NB4 (cell line): ENCODE results near the gene ADPRH.

Experiments used
- MAX ChIP-seq: IDR thresholded peaks from 2 replicates; pipeline ENCODE4 v1.6.1; 2011; ENCODE audit warnings: low read depth, low read length
- MYC ChIP-seq: IDR thresholded peaks from 2 replicates; pipeline ENCODE4 v1.6.1; 2011; ENCODE audit warnings: low read depth, low read length
- POLR2A ChIP-seq: IDR thresholded peaks from 2 replicates; pipeline ENCODE4 v1.6.1; 2011; ENCODE audit warnings: mild to moderate bottlenecking; ENCODE audit not compliant: insufficient read length; ENCODE audit errors: extremely low read depth
- TF ChIP-seq, protein P1 (sequence below): IDR thresholded peaks from one replicate; pipeline ENCODE4 v1.5.1; 2012; ENCODE audit warnings: low read depth, low read length

- TF ChIP-seq, protein P1, sequence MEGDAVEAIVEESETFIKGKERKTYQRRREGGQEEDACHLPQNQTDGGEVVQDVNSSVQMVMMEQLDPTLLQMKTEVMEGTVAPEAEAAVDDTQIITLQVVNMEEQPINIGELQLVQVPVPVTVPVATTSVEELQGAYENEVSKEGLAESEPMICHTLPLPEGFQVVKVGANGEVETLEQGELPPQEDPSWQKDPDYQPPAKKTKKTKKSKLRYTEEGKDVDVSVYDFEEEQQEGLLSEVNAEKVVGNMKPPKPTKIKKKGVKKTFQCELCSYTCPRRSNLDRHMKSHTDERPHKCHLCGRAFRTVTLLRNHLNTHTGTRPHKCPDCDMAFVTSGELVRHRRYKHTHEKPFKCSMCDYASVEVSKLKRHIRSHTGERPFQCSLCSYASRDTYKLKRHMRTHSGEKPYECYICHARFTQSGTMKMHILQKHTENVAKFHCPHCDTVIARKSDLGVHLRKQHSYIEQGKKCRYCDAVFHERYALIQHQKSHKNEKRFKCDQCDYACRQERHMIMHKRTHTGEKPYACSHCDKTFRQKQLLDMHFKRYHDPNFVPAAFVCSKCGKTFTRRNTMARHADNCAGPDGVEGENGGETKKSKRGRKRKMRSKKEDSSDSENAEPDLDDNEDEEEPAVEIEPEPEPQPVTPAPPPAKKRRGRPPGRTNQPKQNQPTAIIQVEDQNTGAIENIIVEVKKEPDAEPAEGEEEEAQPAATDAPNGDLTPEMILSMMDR, result no peak
- TF ChIP-seq POLR2A, result no peak
- no peak for TF ChIP-seq MAX
- no peak for TF ChIP-seq MYC
These were observed 52.2 kb downstream of the ADPRH start for GRCh38 chr3:119631516-119631915.
